HAP-1 (cell line): Measurements from ENCODE around the gene TRPM3.

Experiments used
- DNase-seq, 2 experiments: peaks; one replicate each; pipeline ENCODE4 v3.0.0-alpha.2; 2016 to 2020; ENCODE audit warnings: low spot score in 2 of 2
- H3K27me3 ChIP-seq: fragments of 250-450 bp; sonication (Bioruptor Pico); 2 replicates; pipeline ENCODE4 v1.5.1; 2020; ENCODE audit warnings: low read depth, mild to moderate bottlenecking, moderate library complexity
- H3K36me3 ChIP-seq: fragments of 250-450 bp; sonication (Bioruptor Pico); replicated peaks from 2 replicates; pipeline ENCODE4 v1.5.1; 2020; ENCODE audit warnings: mild to moderate bottlenecking
- H3K4me1 ChIP-seq: fragments of 250-450 bp; sonication (Bioruptor Pico); 2 replicates; pipeline ENCODE4 v1.5.1; 2020; ENCODE audit warnings: mild to moderate bottlenecking
- H3K4me3 ChIP-seq: fragments of 250-450 bp; sonication (Bioruptor Pico); 2 replicates; pipeline ENCODE4 v1.5.1; 2020; ENCODE audit warnings: mild to moderate bottlenecking, moderate library complexity
- H3K9me3 ChIP-seq: fragments of 250-450 bp; sonication (Bioruptor Pico); 2 replicates; pipeline ENCODE4 v1.5.1; 2020; ENCODE audit warnings: mild to moderate bottlenecking, moderate library complexity
- in situ Hi-C: fragments of 300-500 bp; cut with MboI; formaldehyde crosslinking; loops from 3 replicates; pipeline ENCODE4 v1.14.3; 2020; ENCODE audit warnings: low sequenced_read_pairs, inconsistent platforms, mixed read lengths

Gene TRPM3

GRCh38 chr9:71004196-71004595 is 117.2 kb downstream of the TRPM3 start:
- Histone ChIP-seq H3K36me3 (no peaks in the 10 kb centered on the region), H3K4me3 (no peak overlapping the region), H3K27me3 (no peaks in the 10 kb centered on the region), H3K9me3 (peaks cover 2% of the 10 kb centered on the region; the same call in 1 of the 2 replicates), H3K4me1 (no peaks in the 10 kb centered on the region)
- DNase-seq: no peak
- in situ Hi-C loops: loop anchor here (5.0 kb wide), 1 partner anchor 77 kb away; no protein-coding TSS in a partner anchor

- in situ Hi-C loops: loop anchor here (5.0 kb wide), 1 partner anchor 76 kb away; no protein-coding TSS in a partner anchor
- H3K27me3 ChIP-seq: no peaks in the 10 kb centered on the region
- H3K4me1 ChIP-seq: no peaks in the 10 kb centered on the region
- DNase-seq: peak in 1 of 2 experiments; percentile 13
- H3K9me3 ChIP-seq: peaks cover 2% of the 10 kb centered on the region; the same call in 1 of the 2 replicates
- no peak overlapping the region for H3K4me3 ChIP-seq
- no peaks in the 10 kb centered on the region for H3K36me3 ChIP-seq
Measured at GRCh38 chr9:71003346-71003745, 118.1 kb downstream of the TRPM3 start.

DNA sequence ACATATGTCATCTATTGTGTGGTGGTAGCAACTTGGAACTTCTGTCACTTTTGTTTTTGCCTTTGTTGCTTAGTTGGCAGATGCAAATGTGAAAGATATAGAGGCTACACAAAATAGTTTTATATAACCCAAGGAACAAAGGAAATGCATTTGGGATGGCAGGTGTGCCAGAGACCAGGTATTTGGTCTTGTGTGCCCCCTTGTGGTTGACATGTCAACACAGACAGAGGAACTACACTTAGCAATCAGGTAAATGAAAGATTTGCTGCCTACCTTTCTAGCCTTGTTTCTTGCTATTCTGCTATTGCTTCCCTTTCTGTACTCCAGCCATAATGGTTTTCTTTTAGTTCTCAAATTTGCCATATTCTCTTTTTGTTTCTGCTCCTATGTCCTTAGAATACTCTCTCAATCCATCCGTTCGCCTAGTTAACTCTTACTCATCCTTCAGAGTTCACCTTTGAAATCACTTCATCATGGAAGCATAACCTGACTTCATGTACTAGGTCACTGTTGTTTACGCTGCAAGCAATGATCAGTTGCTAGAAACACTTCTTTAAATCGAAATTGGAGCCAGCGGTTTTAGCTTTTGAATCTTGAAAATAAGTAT is 119.5 kb downstream of the TRPM3 start:
- in situ Hi-C loops: loop anchor here (5.0 kb wide), 1 partner anchor 75 kb away; no protein-coding TSS in a partner anchor
- H3K9me3 ChIP-seq: peaks cover 2% of the 10 kb centered on the region; the same call in 1 of the 2 replicates
- DNase-seq: peak; percentile 47 to 70
- no peaks in the 10 kb centered on the region for H3K4me1 ChIP-seq
- no peaks in the 10 kb centered on the region for H3K36me3 ChIP-seq
- H3K27me3 ChIP-seq: no peaks in the 10 kb centered on the region
- H3K4me3 ChIP-seq: no peak overlapping the region

- H3K36me3 ChIP-seq: no peaks in the 10 kb centered on the region
- H3K4me3 ChIP-seq: no peak overlapping the region
- H3K9me3 ChIP-seq: no peaks in the 10 kb centered on the region
- no peak for DNase-seq
- in situ Hi-C loops: loop anchor here (25.0 kb wide), 1 partner anchor 362 kb away; no protein-coding TSS in a partner anchor
- H3K4me1 ChIP-seq: no peaks in the 10 kb centered on the region; the same call in 1 of the 2 replicates
- no peaks in the 10 kb centered on the region for H3K27me3 ChIP-seq
Measured at GRCh38 chr9:70998962-70999361, 122.5 kb downstream of the TRPM3 start.

DNA sequence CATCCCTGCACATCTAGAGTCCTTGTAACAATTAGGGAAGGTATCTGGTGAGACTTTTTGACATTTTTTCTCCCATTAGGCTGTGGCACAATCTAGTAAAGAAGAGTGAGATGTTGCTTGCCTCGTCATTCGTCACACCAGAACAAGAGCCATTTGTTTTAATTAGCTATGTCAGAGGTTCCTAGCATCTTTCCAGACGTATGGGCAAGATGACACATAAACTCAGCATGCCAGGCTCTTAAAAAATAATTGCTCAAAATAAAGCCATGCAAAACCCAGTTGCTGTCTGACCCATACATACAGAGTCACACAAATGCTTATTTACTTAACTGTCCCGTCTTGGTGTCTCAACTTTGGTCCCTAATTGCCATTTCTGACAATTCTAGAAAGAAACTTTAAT is 125.9 kb downstream of the TRPM3 start:
- no peaks in the 10 kb centered on the region; the same call in 1 of the 2 replicates for H3K4me1 ChIP-seq
- no peak overlapping the region for H3K4me3 ChIP-seq
- H3K27me3 ChIP-seq: no peaks in the 10 kb centered on the region
- in situ Hi-C loops: loop anchor here (25.0 kb wide), 1 partner anchor 358 kb away; no protein-coding TSS in a partner anchor
- no peak for DNase-seq
- no peaks in the 10 kb centered on the region for H3K9me3 ChIP-seq
- H3K36me3 ChIP-seq: no peaks in the 10 kb centered on the region

DNA sequence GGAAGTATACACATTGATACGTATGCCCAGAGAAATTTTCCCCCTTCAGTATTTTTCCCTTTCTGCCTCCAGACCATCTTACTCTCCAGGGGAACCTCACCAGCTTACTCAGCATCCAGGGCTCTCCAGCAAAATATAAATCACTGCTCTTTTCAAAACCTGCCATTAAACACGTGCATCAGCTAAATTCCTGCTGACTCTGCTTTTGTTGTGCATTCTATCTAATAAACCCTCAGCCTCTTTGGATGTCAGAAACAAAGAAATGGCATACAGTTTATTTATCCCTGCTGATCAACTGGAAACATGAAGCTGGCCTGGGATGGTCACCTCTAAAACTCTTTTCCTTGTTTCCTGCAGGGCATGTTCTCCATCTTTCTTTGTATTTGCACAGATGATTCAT is 126.8 kb downstream of the TRPM3 start:
- in situ Hi-C loops: loop anchor here (25.0 kb wide), 1 partner anchor 357 kb away; no protein-coding TSS in a partner anchor
- no peaks in the 10 kb centered on the region for H3K27me3 ChIP-seq
- no peak for DNase-seq
- no peak overlapping the region for H3K4me3 ChIP-seq
- H3K9me3 ChIP-seq: no peaks in the 10 kb centered on the region
- no peaks in the 10 kb centered on the region for H3K36me3 ChIP-seq
- no peaks in the 10 kb centered on the region; the same call in 1 of the 2 replicates for H3K4me1 ChIP-seq

GRCh38 chr9:70988551-70988950 is 132.9 kb downstream of the TRPM3 start:
- in situ Hi-C loops: loop anchor here (25.0 kb wide), 1 partner anchor 351 kb away; no protein-coding TSS in a partner anchor
- no peaks in the 10 kb centered on the region for H3K9me3 ChIP-seq
- no peaks in the 10 kb centered on the region for H3K4me1 ChIP-seq
- no peaks in the 10 kb centered on the region for H3K36me3 ChIP-seq
- H3K27me3 ChIP-seq: no peaks in the 10 kb centered on the region
- no peak overlapping the region for H3K4me3 ChIP-seq
- no peak for DNase-seq

DNA sequence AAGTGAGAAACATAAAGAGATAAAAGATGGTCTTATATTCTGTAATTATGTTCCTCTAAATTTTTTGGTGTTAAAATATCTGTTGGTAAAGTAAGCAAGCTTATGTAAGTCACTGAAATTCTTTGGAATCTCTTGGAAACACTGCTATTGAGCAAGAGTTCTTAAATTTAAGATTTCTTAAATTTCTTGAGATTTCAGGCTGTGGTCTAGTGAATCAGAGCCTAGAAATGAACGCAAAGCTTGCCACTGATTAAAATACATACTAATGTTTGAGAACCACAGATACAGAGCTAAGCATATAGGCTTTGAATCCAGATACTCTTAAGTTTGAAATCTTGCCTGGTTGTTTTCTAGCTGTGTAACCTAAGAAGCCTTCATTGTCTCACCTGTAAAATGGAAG is 133.4 kb downstream of the TRPM3 start:
- no peaks in the 10 kb centered on the region for H3K27me3 ChIP-seq
- no peaks in the 10 kb centered on the region for H3K9me3 ChIP-seq
- no peak overlapping the region for H3K4me3 ChIP-seq
- no peak for DNase-seq
- in situ Hi-C loops: loop anchor here (25.0 kb wide), 1 partner anchor 351 kb away; no protein-coding TSS in a partner anchor
- H3K36me3 ChIP-seq: no peaks in the 10 kb centered on the region
- no peaks in the 10 kb centered on the region for H3K4me1 ChIP-seq

DNA sequence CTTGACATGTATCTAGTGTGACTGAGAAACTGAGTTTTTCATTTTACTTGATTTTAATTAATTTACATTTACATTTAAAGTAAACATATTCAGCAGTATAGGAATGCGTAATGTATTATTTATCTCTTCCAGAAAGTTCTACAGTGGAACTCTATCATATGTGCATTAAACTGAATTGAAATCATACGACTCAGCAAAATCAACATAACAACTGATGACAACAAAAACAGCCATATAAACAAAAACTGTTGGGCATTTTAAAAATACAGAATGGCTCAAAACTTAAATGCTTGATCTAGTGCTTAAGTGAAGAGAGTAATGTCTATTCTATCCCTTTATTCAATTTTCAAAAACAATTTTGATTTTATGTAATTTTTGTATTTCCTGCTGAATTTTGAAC is 134.4 kb downstream of the TRPM3 start:
- Histone ChIP-seq H3K4me1 (no peaks in the 10 kb centered on the region), H3K9me3 (no peaks in the 10 kb centered on the region), H3K4me3 (no peak overlapping the region), H3K27me3 (no peaks in the 10 kb centered on the region), H3K36me3 (no peaks in the 10 kb centered on the region)
- in situ Hi-C loops: loop anchor here (25.0 kb wide), 1 partner anchor 350 kb away; no protein-coding TSS in a partner anchor
- DNase-seq: no peak

DNA sequence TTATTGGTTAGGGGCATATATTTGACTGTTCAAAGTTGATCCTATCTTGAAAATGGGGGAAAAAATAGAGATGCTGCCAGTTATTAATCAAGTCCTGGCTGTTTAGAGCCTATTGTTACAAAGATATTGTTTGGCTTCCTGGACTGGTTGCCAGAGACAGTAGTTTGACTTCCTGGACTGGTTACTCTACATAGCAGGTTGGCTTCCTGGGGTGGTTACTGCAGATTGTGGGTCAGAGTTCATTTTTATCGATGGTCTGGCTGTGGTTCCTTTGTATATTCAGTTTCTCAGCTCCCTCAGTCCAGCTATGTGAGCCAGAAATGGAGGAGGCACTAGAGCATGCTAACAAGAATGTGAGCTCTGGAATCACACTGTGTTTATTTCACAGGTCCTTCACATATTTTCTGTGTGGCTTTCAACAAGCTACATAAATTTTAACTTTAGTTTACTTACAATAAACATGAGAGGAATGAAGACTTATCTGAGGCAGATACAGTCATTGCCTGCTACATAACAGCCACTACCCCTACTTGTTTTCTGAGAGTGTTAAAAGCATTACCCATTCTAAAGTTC is 137.6 kb downstream of the TRPM3 start:
- DNase-seq: no peak
- H3K4me1 ChIP-seq: no peaks in the 10 kb centered on the region
- no peaks in the 10 kb centered on the region for H3K27me3 ChIP-seq
- H3K36me3 ChIP-seq: no peaks in the 10 kb centered on the region
- in situ Hi-C loops: loop anchor here (25.0 kb wide), 1 partner anchor 347 kb away; no protein-coding TSS in a partner anchor
- no peaks in the 10 kb centered on the region for H3K9me3 ChIP-seq
- no peak overlapping the region for H3K4me3 ChIP-seq

DNA sequence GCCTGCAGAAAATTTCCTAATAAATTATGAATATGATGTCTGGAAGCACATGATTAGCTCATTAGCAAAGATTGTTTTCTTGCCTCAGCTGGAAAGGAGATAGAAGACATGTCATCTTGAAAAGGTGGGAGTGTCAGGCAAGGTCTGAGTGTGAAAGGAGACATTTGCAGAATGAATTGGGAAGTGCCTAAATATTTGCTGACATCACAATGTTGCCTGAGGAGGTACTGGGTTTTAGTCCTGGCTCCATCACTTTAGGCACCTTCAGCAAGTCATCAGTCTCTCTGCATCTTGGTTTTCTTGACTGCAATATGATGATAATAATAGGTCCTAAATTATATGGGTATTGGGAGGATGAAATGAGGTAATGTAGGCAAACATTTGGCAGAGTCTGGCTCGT is 140.1 kb downstream of the TRPM3 start:
- H3K27me3 ChIP-seq: no peaks in the 10 kb centered on the region
- H3K9me3 ChIP-seq: no peaks in the 10 kb centered on the region
- in situ Hi-C loops: loop anchor here (25.0 kb wide), 1 partner anchor 344 kb away; no protein-coding TSS in a partner anchor
- no peaks in the 10 kb centered on the region for H3K36me3 ChIP-seq
- no peak overlapping the region for H3K4me3 ChIP-seq
- no peaks in the 10 kb centered on the region for H3K4me1 ChIP-seq
- no peak for DNase-seq

DNA sequence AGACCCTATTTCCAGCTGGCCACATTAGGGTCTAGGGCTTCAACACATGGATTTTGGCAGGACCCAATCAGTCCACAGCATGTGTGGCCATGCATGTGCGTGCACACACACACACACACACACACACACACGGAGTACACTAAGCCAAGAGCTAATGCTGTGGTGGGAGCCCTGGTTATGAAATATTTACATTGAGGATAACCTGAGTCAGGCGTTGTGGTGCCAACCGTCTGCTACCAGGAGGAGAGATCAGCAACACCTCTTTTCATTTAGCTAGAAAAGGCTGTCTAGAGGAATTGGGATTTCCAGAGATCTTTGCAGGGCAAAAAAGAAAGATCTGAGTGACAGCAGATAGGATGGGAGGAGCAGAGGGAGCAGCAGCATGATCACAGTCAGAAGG is 141.5 kb downstream of the TRPM3 start:
- H3K9me3 ChIP-seq: no peaks in the 10 kb centered on the region
- no peaks in the 10 kb centered on the region for H3K4me1 ChIP-seq
- no peaks in the 10 kb centered on the region for H3K27me3 ChIP-seq
- H3K4me3 ChIP-seq: no peak overlapping the region
- no peaks in the 10 kb centered on the region for H3K36me3 ChIP-seq
- in situ Hi-C loops: loop anchor here (25.0 kb wide), 1 partner anchor 343 kb away; no protein-coding TSS in a partner anchor
- no peak for DNase-seq

DNA sequence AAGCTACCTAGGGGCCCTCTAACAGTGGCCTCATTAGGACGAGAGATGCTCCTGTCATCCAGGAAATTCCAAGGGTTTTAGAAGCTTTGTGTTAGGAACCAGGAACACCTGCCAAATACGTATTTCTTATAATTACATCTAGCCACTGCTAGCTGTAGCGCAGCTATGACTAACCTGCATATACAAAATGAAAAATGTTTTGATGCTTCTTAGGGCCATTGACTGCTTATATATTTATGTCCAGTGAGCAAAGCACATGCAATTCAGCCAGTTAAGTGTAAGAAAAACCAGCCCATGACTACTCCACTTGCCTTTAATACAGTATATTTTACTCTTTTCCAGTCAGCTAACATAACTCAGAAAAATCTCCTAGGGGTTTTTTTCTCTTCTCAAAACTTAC is 143.3 kb downstream of the TRPM3 start:
- H3K27me3 ChIP-seq: no peaks in the 10 kb centered on the region
- no peak overlapping the region for H3K4me3 ChIP-seq
- in situ Hi-C loops: loop anchor here (25.0 kb wide), 1 partner anchor 341 kb away; no protein-coding TSS in a partner anchor
- H3K4me1 ChIP-seq: no peaks in the 10 kb centered on the region
- DNase-seq: no peak
- H3K9me3 ChIP-seq: no peaks in the 10 kb centered on the region
- H3K36me3 ChIP-seq: no peaks in the 10 kb centered on the region

- no peaks in the 10 kb centered on the region for H3K4me1 ChIP-seq
- H3K4me3 ChIP-seq: no peak overlapping the region
- no peaks in the 10 kb centered on the region for H3K36me3 ChIP-seq
- DNase-seq: no peak
- no peaks in the 10 kb centered on the region for H3K27me3 ChIP-seq
- no peaks in the 10 kb centered on the region for H3K9me3 ChIP-seq
- in situ Hi-C loops: loop anchor here (25.0 kb wide), 1 partner anchor 339 kb away; no protein-coding TSS in a partner anchor
Measured at GRCh38 chr9:70975821-70976220, 145.6 kb downstream of the TRPM3 start.
